ENCODE results near the gene MOCS3. TPM values are rescaled to one million over a fixed set of nuclear protein-coding genes. Genes with fewer than 3 reads are reported as not detected.

MOCS3 gene
- total RNA-seq, 1 donor from 2014 or later = 4.3 TPM

DNA sequence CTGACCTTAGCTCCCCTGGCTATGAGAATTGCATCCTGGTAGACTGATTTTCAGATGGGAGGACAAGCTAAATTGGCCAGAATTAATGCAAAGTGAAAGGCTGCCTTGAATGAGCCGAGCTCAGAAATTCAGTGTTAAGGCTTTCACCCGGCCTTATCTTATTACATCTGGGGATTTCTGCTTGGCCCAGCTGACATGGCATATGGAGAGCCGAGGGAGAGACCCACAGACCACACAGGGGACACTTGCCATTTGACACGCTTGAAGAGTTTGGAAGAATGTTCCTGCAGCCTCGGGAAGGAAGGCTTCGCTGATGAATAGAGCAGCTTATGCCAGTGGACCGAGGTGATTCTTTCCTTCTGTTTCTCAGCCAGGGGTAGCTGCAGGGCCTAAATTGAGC is 9.0 kb downstream of the MOCS3 start:
- TF ChIP-seq, protein P1, sequence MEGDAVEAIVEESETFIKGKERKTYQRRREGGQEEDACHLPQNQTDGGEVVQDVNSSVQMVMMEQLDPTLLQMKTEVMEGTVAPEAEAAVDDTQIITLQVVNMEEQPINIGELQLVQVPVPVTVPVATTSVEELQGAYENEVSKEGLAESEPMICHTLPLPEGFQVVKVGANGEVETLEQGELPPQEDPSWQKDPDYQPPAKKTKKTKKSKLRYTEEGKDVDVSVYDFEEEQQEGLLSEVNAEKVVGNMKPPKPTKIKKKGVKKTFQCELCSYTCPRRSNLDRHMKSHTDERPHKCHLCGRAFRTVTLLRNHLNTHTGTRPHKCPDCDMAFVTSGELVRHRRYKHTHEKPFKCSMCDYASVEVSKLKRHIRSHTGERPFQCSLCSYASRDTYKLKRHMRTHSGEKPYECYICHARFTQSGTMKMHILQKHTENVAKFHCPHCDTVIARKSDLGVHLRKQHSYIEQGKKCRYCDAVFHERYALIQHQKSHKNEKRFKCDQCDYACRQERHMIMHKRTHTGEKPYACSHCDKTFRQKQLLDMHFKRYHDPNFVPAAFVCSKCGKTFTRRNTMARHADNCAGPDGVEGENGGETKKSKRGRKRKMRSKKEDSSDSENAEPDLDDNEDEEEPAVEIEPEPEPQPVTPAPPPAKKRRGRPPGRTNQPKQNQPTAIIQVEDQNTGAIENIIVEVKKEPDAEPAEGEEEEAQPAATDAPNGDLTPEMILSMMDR (IDR thresholded peaks at IDR 0.05) = no peak

DNA sequence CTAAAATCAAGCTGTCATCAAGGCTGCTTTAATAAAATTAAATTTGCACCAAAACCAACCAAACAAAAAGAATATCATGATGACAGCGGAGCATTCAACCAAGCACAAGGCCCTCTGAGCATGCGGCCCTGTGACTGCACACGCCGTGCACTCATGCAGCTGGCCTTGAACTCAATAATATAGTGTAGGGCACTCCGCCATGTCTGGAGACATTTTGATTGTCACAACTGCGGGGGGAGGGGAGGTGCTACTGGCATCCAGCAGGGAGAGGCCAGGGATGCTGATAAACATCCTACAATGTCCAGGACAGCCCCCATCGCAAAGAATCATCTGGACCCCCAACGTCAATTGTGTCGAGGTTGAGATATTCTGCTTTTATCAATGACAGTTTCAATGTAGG is 9.7 kb downstream of the MOCS3 start:
- no peaks in the 10 kb centered on the region for H3K36me3 Mint-ChIP-seq (ENCODE audit: low read depth)
- peaks cover 7% of the 10 kb centered on the region for H3K27me3 Mint-ChIP-seq (ENCODE audit: low read depth)
- TF ChIP-seq, protein P1 (IDR thresholded peaks at IDR 0.05) = no peak
- H3K9me3 Mint-ChIP-seq (ENCODE audit: low read depth) = no peaks in the 10 kb centered on the region
- no peaks in the 10 kb centered on the region for H3K4me1 Mint-ChIP-seq (ENCODE audit: low read depth)
- no peak for DNase-seq (ENCODE audit: low spot score)
- H3K27ac Mint-ChIP-seq (ENCODE audit: unreplicated experiment) = no peak overlapping the region
- no peak overlapping the region for H3K4me3 Mint-ChIP-seq (ENCODE audit: unreplicated experiment)

More for the DNA sequence above, 9.0 kb downstream of the MOCS3 start:
- no peak for DNase-seq (ENCODE audit: low spot score)
- Mint-ChIP-seq H3K36me3 (ENCODE audit: low read depth) (no peaks in the 10 kb centered on the region), H3K27me3 (ENCODE audit: low read depth) (peaks cover 7% of the 10 kb centered on the region), H3K27ac (ENCODE audit: unreplicated experiment) (no peak overlapping the region), H3K4me3 (ENCODE audit: unreplicated experiment) (no peak overlapping the region), H3K9me3 (ENCODE audit: low read depth) (no peaks in the 10 kb centered on the region), H3K4me1 (ENCODE audit: low read depth) (no peaks in the 10 kb centered on the region)

DNA sequence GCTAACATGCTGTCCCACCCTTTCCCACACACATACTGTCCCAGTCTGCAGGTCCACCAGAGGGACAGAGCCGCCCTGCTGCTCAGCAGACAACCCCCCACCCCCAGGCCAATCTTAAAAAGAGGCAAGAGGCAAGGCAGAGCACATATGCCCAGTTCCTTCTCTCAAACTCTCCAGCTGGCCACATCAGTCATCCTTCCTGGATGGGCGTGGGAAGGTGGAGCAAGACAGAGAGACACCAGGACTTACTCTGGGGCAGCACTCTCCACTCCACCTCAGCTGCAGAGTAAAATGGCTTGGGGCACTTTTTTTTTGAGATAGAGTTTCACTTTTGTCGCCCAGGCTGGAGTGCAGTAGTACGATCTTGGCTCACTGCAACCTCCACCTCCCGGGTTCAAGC is 10.8 kb downstream of the MOCS3 start:
- Mint-ChIP-seq H3K4me3 (ENCODE audit: unreplicated experiment) (no peak overlapping the region), H3K36me3 (ENCODE audit: low read depth) (no peaks in the 10 kb centered on the region), H3K27me3 (ENCODE audit: low read depth) (peaks cover 7% of the 10 kb centered on the region), H3K4me1 (ENCODE audit: low read depth) (no peaks in the 10 kb centered on the region), H3K27ac (ENCODE audit: unreplicated experiment) (no peak overlapping the region), H3K9me3 (ENCODE audit: low read depth) (no peaks in the 10 kb centered on the region)
- TF ChIP-seq, protein P1 (IDR thresholded peaks at IDR 0.05) = no peak
- no peak for DNase-seq (ENCODE audit: low spot score)

DNA sequence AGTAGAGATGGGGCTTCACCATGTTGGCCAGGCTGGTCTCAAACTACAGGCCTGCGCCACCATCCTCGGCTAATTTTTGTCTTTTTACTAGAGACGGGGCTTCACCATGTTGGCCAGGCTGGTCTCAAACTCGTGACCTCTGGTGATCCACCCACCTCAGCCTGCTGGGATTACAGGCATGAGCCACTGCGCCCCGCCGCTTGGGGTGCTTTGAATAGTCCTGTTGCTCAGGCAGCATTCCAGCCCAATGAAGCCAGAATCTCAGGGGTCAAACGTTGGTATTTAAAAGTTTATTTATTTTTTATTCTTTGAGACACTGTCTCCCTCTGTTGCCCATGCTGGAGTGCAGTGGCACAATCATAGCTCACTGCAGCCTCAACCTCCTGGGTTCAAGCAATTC is 11.3 kb downstream of the MOCS3 start:
- TF ChIP-seq, protein P1 (IDR thresholded peaks at IDR 0.05) = no peak
- no peak for DNase-seq (ENCODE audit: low spot score)
- H3K9me3 Mint-ChIP-seq (ENCODE audit: low read depth) = peaks cover 3% of the 10 kb centered on the region
- peaks cover 7% of the 10 kb centered on the region for H3K27me3 Mint-ChIP-seq (ENCODE audit: low read depth)
- H3K36me3 Mint-ChIP-seq (ENCODE audit: low read depth) = no peaks in the 10 kb centered on the region
- no peak overlapping the region for H3K4me3 Mint-ChIP-seq (ENCODE audit: unreplicated experiment)
- no peaks in the 10 kb centered on the region for H3K4me1 Mint-ChIP-seq (ENCODE audit: low read depth)
- H3K27ac Mint-ChIP-seq (ENCODE audit: unreplicated experiment) = no peak overlapping the region

DNA sequence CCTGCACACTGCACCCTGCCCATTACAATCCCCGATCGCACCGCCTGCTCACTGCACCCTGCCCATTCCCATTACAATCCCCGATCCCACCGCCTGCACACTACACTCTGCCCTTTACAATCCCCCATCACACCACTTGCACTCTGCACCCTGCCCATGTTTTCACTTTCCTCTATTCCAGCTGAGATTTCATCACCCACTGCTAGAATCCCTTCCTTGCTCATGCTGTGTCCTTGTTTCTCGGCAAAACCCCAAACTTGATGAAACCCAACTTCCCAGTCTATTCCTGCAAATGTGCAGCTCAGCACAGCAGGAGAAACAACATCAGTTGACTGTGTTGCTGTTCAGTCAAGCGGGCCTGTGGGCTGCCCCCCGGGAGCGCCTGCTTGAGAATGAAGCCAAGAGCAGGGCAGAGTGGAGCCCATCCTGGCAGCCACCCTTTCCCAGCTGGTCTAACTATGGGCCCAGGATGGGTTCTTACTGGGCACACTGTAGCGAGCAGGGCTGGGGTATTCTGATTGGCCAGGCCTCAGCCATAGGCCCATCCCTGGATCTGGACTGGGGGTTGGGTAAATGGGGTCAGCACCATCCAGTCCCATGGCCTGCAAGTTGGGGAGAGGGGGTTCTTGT is 17.2 kb downstream of the MOCS3 start:
- no peak for DNase-seq (ENCODE audit: low spot score)
- H3K4me3 Mint-ChIP-seq (ENCODE audit: unreplicated experiment) = no peak overlapping the region
- H3K36me3 Mint-ChIP-seq (ENCODE audit: low read depth) = peaks cover 2% of the 10 kb centered on the region
- peaks cover 3% of the 10 kb centered on the region for H3K9me3 Mint-ChIP-seq (ENCODE audit: low read depth)
- TF ChIP-seq, protein P1 (IDR thresholded peaks at IDR 0.05) = no peak
- no peaks in the 10 kb centered on the region for H3K27me3 Mint-ChIP-seq (ENCODE audit: low read depth)
- H3K4me1 Mint-ChIP-seq (ENCODE audit: low read depth) = peaks cover 14% of the 10 kb centered on the region
- no peak overlapping the region for H3K27ac Mint-ChIP-seq (ENCODE audit: unreplicated experiment)

Measured in chondrocyte (in vitro differentiated cells).